Fibroblast of pulmonary artery (primary cell): ENCODE data around the gene RHEB.

ENCODE experiments used
- DNase-seq: peaks from one replicate; pipeline ENCODE4 v3.0.0-alpha.2; 2010; ENCODE audit warnings: low read depth
- H3K4me3 ChIP-seq: replicated peaks from 2 replicates; pipeline ENCODE4 v1.5.1; 2011; ENCODE audit warnings: low read depth, mild to moderate bottlenecking, control low read depth, low read length, moderate library complexity
- CTCF ChIP-seq: IDR thresholded peaks from 2 replicates; pipeline ENCODE4 v1.5.1; 2011; ENCODE audit warnings: mild to moderate bottlenecking, control low read depth, low read length, inconsistent platforms; ENCODE audit errors: missing control alignments

The RHEB gene

GRCh38 chr7:151437866-151438516 is 81.7 kb downstream of the RHEB start:
- H3K4me3 ChIP-seq: no peak overlapping the region
- no peak for DNase-seq
- TF ChIP-seq CTCF: no peak

DNA sequence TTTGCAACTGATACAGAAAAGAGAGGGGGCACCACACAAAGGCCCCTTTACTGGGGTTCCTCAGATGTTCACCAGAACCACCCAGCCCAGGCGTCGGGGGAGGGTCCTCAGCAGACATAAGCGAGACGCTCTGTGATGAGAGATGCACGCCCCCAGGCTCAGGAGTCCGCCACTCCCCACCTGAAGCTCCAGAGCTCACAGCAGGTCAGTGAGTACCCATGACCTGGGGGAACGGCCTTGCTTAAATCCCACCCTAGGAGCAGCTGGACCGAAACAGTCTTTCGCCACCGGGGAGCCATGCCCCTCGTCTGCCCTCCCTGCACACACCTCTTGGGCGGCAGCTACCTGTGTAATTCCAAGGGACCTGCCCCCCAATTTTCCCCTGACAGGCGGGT is 82.5 kb downstream of the RHEB start:
- TF ChIP-seq CTCF: no peak
- DNase-seq: no peak

GRCh38 chr7:151436446-151437158 is 83.1 kb downstream of the RHEB start:
- no peak for TF ChIP-seq CTCF
- no peak overlapping the region for H3K4me3 ChIP-seq
- DNase-seq: no peak

More for the DNA sequence above, 82.5 kb downstream of the RHEB start:
- no peak overlapping the region for H3K4me3 ChIP-seq

GRCh38 chr7:151435971-151436370 is 83.7 kb downstream of the RHEB start:
- no peak for DNase-seq
- no peak for TF ChIP-seq CTCF
- H3K4me3 ChIP-seq: no peak overlapping the region

DNA sequence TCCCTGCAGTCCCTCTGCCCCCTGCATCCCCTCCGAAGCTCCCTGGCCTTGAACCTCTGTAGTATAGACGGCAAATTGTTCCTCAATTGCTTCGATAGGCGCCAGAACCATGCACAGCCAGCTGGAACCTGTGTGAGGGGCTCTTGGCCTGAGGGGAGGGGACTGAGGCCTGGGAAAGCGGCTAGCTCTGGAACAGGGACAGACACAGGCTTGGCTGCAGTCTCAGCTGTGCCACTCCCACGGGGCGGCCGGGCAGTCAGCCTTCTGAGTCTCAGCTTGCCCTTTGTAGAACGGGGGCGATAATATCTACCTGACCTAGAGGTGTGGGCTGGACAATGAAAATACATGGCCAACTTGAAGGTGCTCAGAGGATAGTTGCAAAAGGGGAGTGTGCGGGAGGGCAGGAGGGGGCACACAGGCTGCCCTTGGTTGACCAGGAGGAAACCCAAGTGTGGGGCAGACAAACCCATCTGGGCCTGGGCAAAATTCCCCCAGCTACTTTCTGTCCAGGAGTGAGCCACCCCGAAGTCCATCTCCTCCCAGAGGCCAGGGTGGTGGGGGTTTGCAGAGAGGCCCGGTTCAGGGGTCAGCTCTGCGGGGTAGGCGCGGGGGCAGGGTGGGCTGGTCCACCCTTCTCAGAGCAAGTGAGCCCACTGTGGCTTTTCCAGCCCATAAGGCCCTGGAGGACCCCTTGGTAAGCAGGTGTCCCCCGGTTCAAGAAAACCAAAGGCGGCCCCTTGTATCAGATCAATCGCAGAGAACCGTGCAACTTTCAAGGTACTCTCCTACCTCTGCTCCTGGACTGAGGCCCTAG is 84.4 kb downstream of the RHEB start:
- no peak for DNase-seq
- no peak overlapping the region for H3K4me3 ChIP-seq
- TF ChIP-seq CTCF: no peak

DNA sequence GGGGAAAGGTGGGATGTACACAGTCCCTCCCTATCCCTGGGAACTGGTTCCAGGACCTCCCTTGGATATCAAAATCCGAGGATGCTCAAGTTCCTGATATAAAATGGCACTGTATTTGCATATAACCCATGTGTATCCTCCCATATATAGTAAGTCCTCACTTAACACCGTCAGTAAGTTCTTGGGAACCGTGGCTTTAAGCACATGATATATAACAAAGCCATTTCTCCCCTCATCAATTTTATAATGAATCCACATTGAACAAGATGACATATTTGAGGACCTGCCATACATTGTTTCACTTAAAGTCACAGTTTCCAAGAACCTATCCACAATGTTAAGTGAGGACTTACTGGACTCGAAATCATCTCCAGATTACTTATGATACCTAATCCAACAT is 85.1 kb downstream of the RHEB start:
- H3K4me3 ChIP-seq: no peak overlapping the region

More for the DNA sequence above, 85.1 kb downstream of the RHEB start:
- no peak for DNase-seq
- no peak for TF ChIP-seq CTCF
